IMR-90 (cell line): ENCODE data around the gene PRAC1.

ENCODE experiments used
- CEBPB ChIP-seq: IDR thresholded peaks from 2 replicates; pipeline ENCODE4 v1.6.1; 2012; ENCODE audit warnings: low read depth, low read length, improper control_type of control experiment
- FOS ChIP-seq: fragments of 150-350 bp; IDR thresholded peaks from 2 replicates; pipeline ENCODE4 v1.6.1; 2016; ENCODE audit warnings: low read depth, low read length
- MAFK ChIP-seq: IDR thresholded peaks from 2 replicates; pipeline ENCODE4 v1.6.1; 2012; ENCODE audit warnings: low read depth, low read length, improper control_type of control experiment
- MXI1 ChIP-seq: IDR thresholded peaks from 2 replicates; pipeline ENCODE4 v1.6.1; 2012; ENCODE audit warnings: low read depth, mild to moderate bottlenecking, low read length, moderate library complexity, borderline replicate concordance
- POLR2A ChIP-seq: IDR thresholded peaks from 2 replicates; pipeline ENCODE4 v1.6.1; 2012; ENCODE audit warnings: mild to moderate bottlenecking, low read depth, low read length
- RAD21 ChIP-seq: IDR thresholded peaks from 2 replicates; pipeline ENCODE4 v1.6.1; 2012; ENCODE audit warnings: low read length, improper control_type of control experiment
- RCOR1 ChIP-seq: IDR thresholded peaks from 2 replicates; pipeline ENCODE4 v1.6.1; 2012; ENCODE audit warnings: mild to moderate bottlenecking, low read length, improper control_type of control experiment; ENCODE audit not compliant: insufficient replicate concordance
- TF ChIP-seq, protein P1 (sequence below): conservative IDR thresholded peaks from 2 replicates; pipeline ENCODE4 v1.5.1; 2012; ENCODE audit warnings: mild to moderate bottlenecking, low read depth, low read length, improper control_type of control experiment
- TF ChIP-seq, protein P2 (sequence below): fragments of 150-350 bp; IDR thresholded peaks from 2 replicates; pipeline ENCODE4 v1.6.1; 2017; ENCODE audit warnings: mild to moderate bottlenecking, antibody characterized with exemption, low read length, low read depth

DNA sequence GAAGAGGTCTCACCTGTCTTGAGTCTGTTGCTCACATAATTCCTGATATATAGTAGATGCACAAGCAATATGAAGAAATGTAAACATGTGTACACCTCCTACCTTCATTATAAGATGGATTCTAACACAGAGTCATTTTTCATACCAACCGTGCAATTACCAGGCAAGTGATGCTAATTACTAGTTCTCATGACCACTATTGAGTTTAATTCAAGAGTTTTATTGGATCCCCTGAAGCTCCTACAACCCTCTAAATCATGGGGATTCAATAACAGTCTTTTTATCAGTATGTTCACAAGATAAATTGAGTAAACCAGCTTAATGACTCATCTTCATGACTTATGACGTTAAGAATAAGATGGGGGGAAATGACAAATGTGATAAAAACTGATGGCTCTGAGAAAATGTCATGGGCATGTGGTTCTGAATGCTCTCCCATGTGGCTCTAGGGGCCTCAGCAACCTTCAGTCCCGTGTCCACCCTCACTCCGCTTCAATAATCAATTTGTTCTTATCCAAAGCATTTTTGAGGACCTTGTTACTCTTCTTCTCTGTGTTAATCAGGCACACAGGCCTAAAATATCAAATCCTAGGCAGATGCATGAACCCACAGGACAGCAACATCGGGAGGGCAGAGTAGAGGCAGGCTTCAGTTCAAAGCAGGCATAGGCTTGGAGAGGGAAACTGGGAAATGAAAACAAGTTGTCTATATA is 42.8 kb downstream of the PRAC1 start:
- TF ChIP-seq, protein P1, sequence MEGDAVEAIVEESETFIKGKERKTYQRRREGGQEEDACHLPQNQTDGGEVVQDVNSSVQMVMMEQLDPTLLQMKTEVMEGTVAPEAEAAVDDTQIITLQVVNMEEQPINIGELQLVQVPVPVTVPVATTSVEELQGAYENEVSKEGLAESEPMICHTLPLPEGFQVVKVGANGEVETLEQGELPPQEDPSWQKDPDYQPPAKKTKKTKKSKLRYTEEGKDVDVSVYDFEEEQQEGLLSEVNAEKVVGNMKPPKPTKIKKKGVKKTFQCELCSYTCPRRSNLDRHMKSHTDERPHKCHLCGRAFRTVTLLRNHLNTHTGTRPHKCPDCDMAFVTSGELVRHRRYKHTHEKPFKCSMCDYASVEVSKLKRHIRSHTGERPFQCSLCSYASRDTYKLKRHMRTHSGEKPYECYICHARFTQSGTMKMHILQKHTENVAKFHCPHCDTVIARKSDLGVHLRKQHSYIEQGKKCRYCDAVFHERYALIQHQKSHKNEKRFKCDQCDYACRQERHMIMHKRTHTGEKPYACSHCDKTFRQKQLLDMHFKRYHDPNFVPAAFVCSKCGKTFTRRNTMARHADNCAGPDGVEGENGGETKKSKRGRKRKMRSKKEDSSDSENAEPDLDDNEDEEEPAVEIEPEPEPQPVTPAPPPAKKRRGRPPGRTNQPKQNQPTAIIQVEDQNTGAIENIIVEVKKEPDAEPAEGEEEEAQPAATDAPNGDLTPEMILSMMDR, result no peak
- no peak for TF ChIP-seq MXI1
- no peak for TF ChIP-seq RCOR1
- no peak for TF ChIP-seq POLR2A
- no peak for TF ChIP-seq RAD21
- no peak for TF ChIP-seq MAFK
- TF ChIP-seq CEBPB, result no peak
- 0 out of 2 replicates have a peak, but pooled peaks have one; percentile 4 for TF ChIP-seq FOS
- TF ChIP-seq, protein P2, sequence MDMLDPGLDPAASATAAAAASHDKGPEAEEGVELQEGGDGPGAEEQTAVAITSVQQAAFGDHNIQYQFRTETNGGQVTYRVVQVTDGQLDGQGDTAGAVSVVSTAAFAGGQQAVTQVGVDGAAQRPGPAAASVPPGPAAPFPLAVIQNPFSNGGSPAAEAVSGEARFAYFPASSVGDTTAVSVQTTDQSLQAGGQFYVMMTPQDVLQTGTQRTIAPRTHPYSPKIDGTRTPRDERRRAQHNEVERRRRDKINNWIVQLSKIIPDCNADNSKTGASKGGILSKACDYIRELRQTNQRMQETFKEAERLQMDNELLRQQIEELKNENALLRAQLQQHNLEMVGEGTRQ, result no peak
